ENCODE results near the gene MARCHF3.
A peak's percentile ranks its signal among the peaks of the same experiment; 100 is the strongest.
"Not testable (repeated sequence)": the region's sequence is repeated elsewhere in the genome, so short reads cannot be mapped to it uniquely, and the experiment has no call there.

The MARCHF3 gene

DNA sequence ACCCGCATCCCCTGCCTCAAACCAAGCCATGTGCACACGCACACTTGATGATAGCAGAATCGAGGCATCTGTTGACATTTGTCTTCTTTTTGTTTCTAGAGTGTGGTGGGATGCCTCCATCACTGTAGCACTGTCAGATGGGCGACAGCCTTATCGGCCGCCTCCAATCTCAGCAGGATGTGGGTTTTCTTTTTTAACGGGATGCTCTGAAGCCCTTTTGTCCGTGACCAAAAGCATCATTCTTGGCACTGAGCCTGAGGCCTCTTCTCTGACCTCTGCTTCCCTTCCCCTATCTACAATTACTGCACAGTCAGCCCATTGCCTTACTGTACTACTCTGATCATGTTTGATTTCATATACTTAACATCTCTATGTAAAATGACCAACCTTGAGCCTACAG is 175.1 kb downstream of the MARCHF3 start:
- Histone ChIP-seq H3K4me3 (no peak overlapping the region), H3K9me3 (no peaks in the 10 kb centered on the region), H3K4me1 (peaks cover 0 to 4% (median 0%) of the 10 kb centered on the region in 4 donors), H3K27ac (no peak overlapping the region), H3K36me3 (no peaks in the 10 kb centered on the region), H3K27me3 (peaks cover 0 to 2% of the 10 kb centered on the region in 2 donors)
- DNase-seq: no peak
- TF ChIP-seq, protein P1, sequence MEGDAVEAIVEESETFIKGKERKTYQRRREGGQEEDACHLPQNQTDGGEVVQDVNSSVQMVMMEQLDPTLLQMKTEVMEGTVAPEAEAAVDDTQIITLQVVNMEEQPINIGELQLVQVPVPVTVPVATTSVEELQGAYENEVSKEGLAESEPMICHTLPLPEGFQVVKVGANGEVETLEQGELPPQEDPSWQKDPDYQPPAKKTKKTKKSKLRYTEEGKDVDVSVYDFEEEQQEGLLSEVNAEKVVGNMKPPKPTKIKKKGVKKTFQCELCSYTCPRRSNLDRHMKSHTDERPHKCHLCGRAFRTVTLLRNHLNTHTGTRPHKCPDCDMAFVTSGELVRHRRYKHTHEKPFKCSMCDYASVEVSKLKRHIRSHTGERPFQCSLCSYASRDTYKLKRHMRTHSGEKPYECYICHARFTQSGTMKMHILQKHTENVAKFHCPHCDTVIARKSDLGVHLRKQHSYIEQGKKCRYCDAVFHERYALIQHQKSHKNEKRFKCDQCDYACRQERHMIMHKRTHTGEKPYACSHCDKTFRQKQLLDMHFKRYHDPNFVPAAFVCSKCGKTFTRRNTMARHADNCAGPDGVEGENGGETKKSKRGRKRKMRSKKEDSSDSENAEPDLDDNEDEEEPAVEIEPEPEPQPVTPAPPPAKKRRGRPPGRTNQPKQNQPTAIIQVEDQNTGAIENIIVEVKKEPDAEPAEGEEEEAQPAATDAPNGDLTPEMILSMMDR (IDR thresholded peaks at IDR 0.05): no peak
- intact Hi-C loops (cut with DNase I; ENCODE audit: low total_unique reads): no loop called here

DNA sequence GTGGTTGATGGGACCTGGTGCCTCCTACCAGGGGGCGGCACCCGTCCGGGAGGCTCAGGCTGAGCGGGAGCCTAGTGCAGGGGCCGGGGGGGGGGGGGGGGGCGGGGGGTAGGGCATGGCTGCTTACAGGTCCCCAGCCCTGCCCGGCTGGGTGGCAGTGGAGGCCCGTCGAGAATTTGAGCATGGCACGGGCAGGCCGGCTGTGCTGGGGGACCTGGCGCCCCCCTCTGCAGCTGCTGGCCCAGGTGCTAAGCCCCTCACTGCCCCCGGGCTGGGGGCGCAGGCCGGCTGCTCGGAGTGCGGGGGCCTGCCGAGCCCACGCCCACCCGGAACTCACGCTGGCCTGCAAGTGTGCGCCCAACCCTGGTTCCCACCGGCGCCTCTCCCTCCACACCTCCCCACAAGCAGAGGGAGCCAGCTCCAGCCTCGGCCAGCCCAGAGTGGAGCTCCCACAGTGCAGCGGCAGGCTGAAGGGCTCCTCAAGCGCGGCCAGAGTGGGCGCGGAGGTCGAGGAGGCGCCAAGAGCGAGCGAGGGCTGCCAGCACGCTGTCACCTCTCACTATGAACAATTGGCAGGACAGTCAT is 175.7 kb downstream of the MARCHF3 start:
- Histone ChIP-seq H3K36me3 (no peaks in the 10 kb centered on the region), H3K27ac (no peak overlapping the region), H3K4me3 (no peak overlapping the region), H3K27me3 (peaks cover 0 to 2% of the 10 kb centered on the region in 2 donors), H3K4me1 (peaks cover 0 to 4% (median 0%) of the 10 kb centered on the region in 4 donors), H3K9me3 (no peaks in the 10 kb centered on the region)
- intact Hi-C loops (cut with DNase I; ENCODE audit: low total_unique reads): no loop called here
- TF ChIP-seq, protein P1 (IDR thresholded peaks at IDR 0.05): no peak
- DNase-seq: no peak

DNA sequence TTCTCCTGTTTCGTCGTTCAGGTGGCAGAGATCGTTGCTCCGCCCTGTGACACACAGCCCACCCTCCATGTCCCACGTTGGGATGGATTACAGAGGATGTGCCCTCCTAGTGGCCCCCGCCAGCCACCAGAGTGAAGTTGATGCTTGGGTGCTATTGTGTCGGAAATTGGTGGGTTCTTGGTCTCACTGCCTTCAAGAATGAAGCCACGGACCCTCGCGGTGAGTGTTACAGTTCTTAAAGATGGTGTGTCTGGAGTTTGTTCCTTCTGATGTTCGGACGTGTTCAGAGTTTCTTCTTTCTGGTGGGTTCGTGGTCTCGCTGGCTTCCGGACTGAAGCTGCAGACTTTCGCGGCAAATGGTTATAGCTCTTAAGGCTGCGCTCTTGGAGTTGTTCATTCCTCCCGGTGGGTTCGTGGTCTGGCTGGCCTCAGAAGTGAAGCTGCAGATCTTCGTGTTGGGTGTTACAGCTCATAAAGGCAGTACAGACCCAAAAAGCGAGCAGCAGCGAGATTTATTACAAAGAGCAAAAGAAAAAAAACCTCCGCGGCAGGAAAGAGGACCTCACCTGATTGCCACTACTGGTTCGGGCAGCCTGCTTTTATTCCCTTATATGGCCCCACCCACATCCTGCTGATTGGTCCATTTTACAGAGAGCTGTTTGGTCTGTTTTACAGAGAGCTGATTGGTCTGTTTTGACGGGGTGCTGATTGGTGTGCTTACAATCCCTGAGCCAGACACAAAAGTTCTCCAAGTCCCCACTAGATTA is 176.6 kb downstream of the MARCHF3 start:
- H3K27ac ChIP-seq, H3K4me3 ChIP-seq, H3K4me1 ChIP-seq: not testable (repeated sequence)

DNA sequence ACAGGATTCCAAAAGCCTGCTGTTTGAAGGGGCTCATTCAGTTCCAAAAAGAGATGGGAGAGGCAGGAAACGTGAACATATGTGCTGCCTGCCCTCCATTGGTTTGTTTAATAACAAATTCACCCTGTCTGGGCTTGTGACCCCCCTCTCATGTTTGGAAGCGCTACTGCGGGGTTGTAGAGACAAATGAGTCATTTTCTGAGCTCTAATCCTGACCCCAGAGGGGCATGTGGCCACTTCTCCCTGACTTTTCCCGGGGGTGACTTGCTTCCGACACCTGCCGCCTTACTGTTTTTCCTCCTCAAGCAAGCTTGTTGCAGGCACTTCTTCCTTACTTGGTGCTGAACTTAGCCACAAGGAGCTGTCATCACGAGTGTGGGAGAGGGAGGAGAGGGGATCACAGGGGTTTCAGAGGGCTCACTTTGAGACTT is 177.5 kb downstream of the MARCHF3 start:
- Histone ChIP-seq H3K4me3 (no peak overlapping the region), H3K4me1 (peaks cover 0 to 11% (median 0%) of the 10 kb centered on the region in 4 donors), H3K27me3 (peaks cover 0 to 2% of the 10 kb centered on the region in 2 donors), H3K27ac (no peak overlapping the region), H3K36me3 (no peaks in the 10 kb centered on the region), H3K9me3 (no peaks in the 10 kb centered on the region)
- TF ChIP-seq, protein P1 (IDR thresholded peaks at IDR 0.05): no peak
- intact Hi-C loops (cut with DNase I; ENCODE audit: low total_unique reads): no loop called here
- no peak for DNase-seq

More for the DNA sequence above, 176.6 kb downstream of the MARCHF3 start:
- H3K9me3 ChIP-seq; H3K27me3 ChIP-seq; DNase-seq; intact Hi-C loops (cut with DNase I; ENCODE audit: low total_unique reads); H3K36me3 ChIP-seq: not testable (repeated sequence)

DNA sequence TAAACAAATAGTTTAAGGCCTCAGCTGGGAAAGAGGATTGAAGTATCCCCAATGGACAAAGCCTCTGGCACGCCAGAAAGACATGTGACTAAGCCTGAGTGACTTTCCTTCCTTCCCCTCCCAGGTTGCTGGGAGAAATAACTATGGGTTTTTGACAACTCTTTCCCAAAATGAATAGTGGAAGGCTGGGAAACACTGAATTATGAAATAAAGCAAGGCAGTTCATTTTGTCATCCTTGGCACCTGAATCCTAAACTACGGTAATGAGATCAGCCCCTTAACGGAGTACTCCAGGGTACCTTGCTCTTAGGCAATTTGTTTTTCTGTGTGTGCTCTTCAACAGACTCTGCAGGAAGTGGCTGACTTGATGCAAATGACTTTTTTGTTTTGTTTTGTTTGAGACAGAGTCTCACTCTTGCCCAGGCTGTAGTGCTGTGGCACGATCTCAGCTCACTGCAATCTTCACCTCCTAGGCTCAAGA is 178.2 kb downstream of the MARCHF3 start:
- Histone ChIP-seq H3K27ac (peak overlapping the region; percentile 40 to 47), H3K27me3 (peaks cover 0 to 2% of the 10 kb centered on the region in 2 donors), H3K9me3 (no peaks in the 10 kb centered on the region), H3K4me1 (peaks cover 0 to 15% (median 0%) of the 10 kb centered on the region in 4 donors), H3K4me3 (no peak overlapping the region), H3K36me3 (no peaks in the 10 kb centered on the region)
- intact Hi-C loops (cut with DNase I; ENCODE audit: low total_unique reads): no loop called here
- TF ChIP-seq, protein P1 (IDR thresholded peaks at IDR 0.05): no peak
- no peak for DNase-seq

DNA sequence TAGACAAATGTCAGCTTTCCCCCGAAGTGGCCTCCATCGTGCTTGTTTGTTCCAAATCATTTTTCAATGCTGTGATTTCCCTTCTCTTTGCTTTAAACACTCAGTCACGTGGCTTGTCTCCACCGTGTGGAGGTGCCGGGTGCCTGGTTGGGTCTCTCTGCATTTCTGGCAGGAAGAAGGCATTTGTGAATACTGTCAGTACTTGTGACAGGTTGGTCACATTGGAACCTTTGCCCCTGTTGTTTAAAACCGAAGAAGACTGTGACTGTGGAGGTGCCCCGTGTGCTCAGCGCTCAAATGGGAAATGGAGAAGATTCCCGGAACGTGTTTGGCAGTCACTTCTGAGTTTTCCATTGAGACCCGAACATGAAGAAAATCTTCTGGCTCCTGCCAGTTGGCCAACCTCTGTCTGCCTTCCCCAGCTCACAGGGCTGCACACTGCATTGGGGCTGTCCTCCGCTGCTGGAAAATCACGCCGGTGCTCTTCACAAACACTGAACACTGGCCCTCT is 178.8 kb downstream of the MARCHF3 start:
- TF ChIP-seq, protein P1 (IDR thresholded peaks at IDR 0.05): no peak
- intact Hi-C loops (cut with DNase I; ENCODE audit: low total_unique reads): no loop called here
- Histone ChIP-seq H3K4me3 (no peak overlapping the region), H3K36me3 (no peaks in the 10 kb centered on the region), H3K4me1 (peaks cover 0 to 20% (median under 1%) of the 10 kb centered on the region in 4 donors), H3K9me3 (no peaks in the 10 kb centered on the region), H3K27ac (peak overlapping the region; percentile 40 to 47), H3K27me3 (peaks cover 0 to 2% of the 10 kb centered on the region in 2 donors)
- DNase-seq: peak; percentile 47 to 68

Data from tibial artery (tissue), 4 donors.